Fibroblast of lung (primary cell): ENCODE data around the gene UPF3A. TPM values are rescaled to one million over a fixed set of nuclear protein-coding genes. Genes with fewer than 3 reads are reported as not detected.

Experiments
- DNase-seq, 2 donors: peaks; one replicate each; pipeline versions ENCODE4 v3.0.0 to v3.0.0-alpha.2; 2010; ENCODE audit warnings: low read depth in 2 of 2
- H2AFZ ChIP-seq: 2 replicates; pipeline ENCODE4 v1.5.1; 2012; ENCODE audit warnings: low read length, control low read depth, inconsistent platforms
- H3K27ac ChIP-seq: 2 replicates; pipeline ENCODE4 v1.5.1; 2011; ENCODE audit warnings: low read length, control low read depth; ENCODE audit not compliant: insufficient read depth
- H3K27me3 ChIP-seq: 2 replicates; pipeline ENCODE4 v1.5.1; 2011; ENCODE audit warnings: mild to moderate bottlenecking, low read length; ENCODE audit not compliant: control insufficient read depth, insufficient read depth
- H3K36me3 ChIP-seq: 2 replicates; pipeline ENCODE4 v1.5.1; 2011; ENCODE audit warnings: low read length; ENCODE audit not compliant: control insufficient read depth, insufficient read depth
- H3K4me1 ChIP-seq: 2 replicates; pipeline ENCODE4 v1.5.1; 2011; ENCODE audit warnings: low read length; ENCODE audit not compliant: control insufficient read depth, insufficient read depth; ENCODE audit errors: extremely low read depth
- H3K4me2 ChIP-seq: 2 replicates; pipeline ENCODE4 v1.5.1; 2011; ENCODE audit warnings: low read length, control low read depth; ENCODE audit not compliant: insufficient read depth; ENCODE audit errors: extremely low read depth
- H3K4me3 ChIP-seq, 4 experiments: fragments of 200-600 bp in 1 of 4; sonication (generic) in 1 of 4; replicated peaks in 1 of 4; 2 replicates each; pipeline ENCODE4 v1.5.1; 2011 to 2016; ENCODE audit warnings: low read length in 4 of 4, low read depth in 3 of 4, mild to moderate bottlenecking in 3 of 4, control low read depth in 2 of 4, inconsistent platforms in 1 of 4, mixed read lengths in 1 of 4; ENCODE audit not compliant: insufficient read depth in 1 of 4; ENCODE audit errors: control extremely low read depth in 1 of 4
- H3K79me2 ChIP-seq: 2 replicates; pipeline ENCODE4 v1.5.1; 2012; ENCODE audit warnings: mild to moderate bottlenecking, low read length, inconsistent platforms; ENCODE audit not compliant: control insufficient read depth, insufficient read depth
- H3K9ac ChIP-seq: 2 replicates; pipeline ENCODE4 v1.5.1; 2011; ENCODE audit warnings: mild to moderate bottlenecking, low read length, control low read depth; ENCODE audit not compliant: insufficient read depth
- H3K9me3 ChIP-seq: 2 replicates; pipeline ENCODE4 v1.5.1; 2012; ENCODE audit warnings: low read depth, low read length; ENCODE audit not compliant: control insufficient read depth, insufficient read depth
- H4K20me1 ChIP-seq: 2 replicates; pipeline ENCODE4 v1.5.1; 2011; ENCODE audit warnings: low read length; ENCODE audit not compliant: control insufficient read depth, insufficient read depth; ENCODE audit errors: extremely low read depth
- EZH2 ChIP-seq: IDR thresholded peaks from 2 replicates; pipeline ENCODE4 v1.5.1; 2012; ENCODE audit warnings: low read length, control low read depth, mild to moderate bottlenecking; ENCODE audit errors: missing control alignments
- polyA plus RNA-seq, 2 donors: library from polyadenylated mRNA; depleted of rRNA in 1 of 2; stranded (reverse) in 1 of 2; unstranded in 1 of 2; fragments of >200 nt; gene quantifications; 2 replicates each; pipeline ENCODE4 v1.2.1, GENCODE V29; 2011 to 2012; ENCODE audit warnings: missing spikeins in 1 of 2
- total RNA-seq: library from RNA; depleted of rRNA; stranded (reverse); fragments of >200 nt; gene quantifications from 2 replicates; pipeline ENCODE4 v1.2.1, GENCODE V29; 2014
- TF ChIP-seq, protein P1 (sequence below), 2 donors: IDR thresholded peaks in 1 of 2; conservative IDR thresholded peaks in 1 of 2; 1 replicate in 1 of 2; 2 replicates in 1 of 2; pipeline ENCODE4 v1.5.1; 2011 to 2012; ENCODE audit warnings: low read length in 2 of 2, control low read depth in 1 of 2, inconsistent platforms in 1 of 2, low read depth in 1 of 2, mild to moderate bottlenecking in 1 of 2

Gene UPF3A
- total and polyA plus RNA-seq, 2 donors (not counting 1 experiment from before 2014, with no cell fraction given): 27.6 to 40.5 TPM

DNA sequence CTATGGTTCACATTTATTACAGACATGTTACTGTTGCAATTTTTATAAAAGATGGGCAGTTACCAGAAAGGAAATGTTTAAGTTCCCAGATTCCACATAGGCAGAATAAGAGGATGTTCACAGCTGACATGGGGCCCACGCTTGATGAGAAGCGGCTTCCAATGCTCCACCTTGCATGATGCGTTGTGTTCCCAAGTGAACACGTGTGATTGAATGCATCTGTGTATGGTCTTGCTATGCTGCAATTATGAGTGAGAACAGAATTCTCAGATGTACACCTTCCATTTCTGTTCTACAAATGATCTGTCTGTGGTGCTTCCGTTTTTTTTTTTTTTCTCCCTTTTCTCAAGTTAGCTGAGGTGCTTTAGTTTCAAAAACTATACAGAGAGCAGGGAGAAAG, 15.5 kb downstream of the UPF3A start:
- Histone ChIP-seq H4K20me1 (no peaks in the 10 kb centered on the region), H3K36me3 (peaks cover 14% of the 10 kb centered on the region), H3K4me3 (no peak overlapping the region), H3K9me3 (no peaks in the 10 kb centered on the region), H3K4me1 (no peaks in the 10 kb centered on the region), H3K27ac (no peak overlapping the region), H3K27me3 (no peaks in the 10 kb centered on the region), H3K79me2 (peaks cover 5% of the 10 kb centered on the region), H3K9ac (no peak overlapping the region), H3K4me2 (no peak overlapping the region), H2AFZ (no peak overlapping the region)
- DNase-seq: no peak
- no peak for TF ChIP-seq EZH2
- TF ChIP-seq, protein P1, sequence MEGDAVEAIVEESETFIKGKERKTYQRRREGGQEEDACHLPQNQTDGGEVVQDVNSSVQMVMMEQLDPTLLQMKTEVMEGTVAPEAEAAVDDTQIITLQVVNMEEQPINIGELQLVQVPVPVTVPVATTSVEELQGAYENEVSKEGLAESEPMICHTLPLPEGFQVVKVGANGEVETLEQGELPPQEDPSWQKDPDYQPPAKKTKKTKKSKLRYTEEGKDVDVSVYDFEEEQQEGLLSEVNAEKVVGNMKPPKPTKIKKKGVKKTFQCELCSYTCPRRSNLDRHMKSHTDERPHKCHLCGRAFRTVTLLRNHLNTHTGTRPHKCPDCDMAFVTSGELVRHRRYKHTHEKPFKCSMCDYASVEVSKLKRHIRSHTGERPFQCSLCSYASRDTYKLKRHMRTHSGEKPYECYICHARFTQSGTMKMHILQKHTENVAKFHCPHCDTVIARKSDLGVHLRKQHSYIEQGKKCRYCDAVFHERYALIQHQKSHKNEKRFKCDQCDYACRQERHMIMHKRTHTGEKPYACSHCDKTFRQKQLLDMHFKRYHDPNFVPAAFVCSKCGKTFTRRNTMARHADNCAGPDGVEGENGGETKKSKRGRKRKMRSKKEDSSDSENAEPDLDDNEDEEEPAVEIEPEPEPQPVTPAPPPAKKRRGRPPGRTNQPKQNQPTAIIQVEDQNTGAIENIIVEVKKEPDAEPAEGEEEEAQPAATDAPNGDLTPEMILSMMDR (conservative IDR thresholded peaks at IDR 0.05 in 1 of 2, IDR thresholded peaks at IDR 0.05 in 1 of 2; ENCODE audit: low read depth in 1 of 2, low read length in 2 of 2): no peak

DNA sequence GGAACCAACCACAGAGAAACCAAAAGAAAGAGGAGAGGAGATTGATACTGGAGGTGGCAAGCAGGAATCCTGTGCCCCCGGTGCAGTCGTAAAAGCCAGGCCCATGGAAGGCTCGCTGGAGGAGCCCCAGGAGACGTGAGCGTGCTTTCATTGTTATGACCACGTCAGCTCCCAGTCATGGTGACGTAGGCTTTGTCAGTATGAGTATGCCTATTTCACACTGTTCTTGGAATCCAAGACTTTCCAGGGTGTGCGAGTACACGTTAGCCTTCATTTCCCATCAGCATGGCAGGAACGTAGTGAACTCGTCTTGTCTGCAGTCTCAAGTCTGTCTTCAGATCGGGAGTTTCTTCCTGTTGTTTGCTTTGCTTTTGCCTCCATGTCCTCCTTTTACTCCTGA, 17.5 kb downstream of the UPF3A start:
- Histone ChIP-seq H3K79me2 (peaks cover 2% of the 10 kb centered on the region), H4K20me1 (no peaks in the 10 kb centered on the region), H3K36me3 (peaks cover 11% of the 10 kb centered on the region), H2AFZ (no peak overlapping the region), H3K27ac (no peak overlapping the region), H3K4me3 (no peak overlapping the region), H3K4me1 (no peaks in the 10 kb centered on the region), H3K9ac (no peak overlapping the region), H3K27me3 (no peaks in the 10 kb centered on the region), H3K9me3 (no peaks in the 10 kb centered on the region), H3K4me2 (no peak overlapping the region)
- TF ChIP-seq, protein P1 (conservative IDR thresholded peaks at IDR 0.05 in 1 of 2, IDR thresholded peaks at IDR 0.05 in 1 of 2; ENCODE audit: low read depth in 1 of 2, low read length in 2 of 2): no peak
- TF ChIP-seq EZH2: no peak
- DNase-seq: peak in 1 of 2 donors; percentile 55

DNA sequence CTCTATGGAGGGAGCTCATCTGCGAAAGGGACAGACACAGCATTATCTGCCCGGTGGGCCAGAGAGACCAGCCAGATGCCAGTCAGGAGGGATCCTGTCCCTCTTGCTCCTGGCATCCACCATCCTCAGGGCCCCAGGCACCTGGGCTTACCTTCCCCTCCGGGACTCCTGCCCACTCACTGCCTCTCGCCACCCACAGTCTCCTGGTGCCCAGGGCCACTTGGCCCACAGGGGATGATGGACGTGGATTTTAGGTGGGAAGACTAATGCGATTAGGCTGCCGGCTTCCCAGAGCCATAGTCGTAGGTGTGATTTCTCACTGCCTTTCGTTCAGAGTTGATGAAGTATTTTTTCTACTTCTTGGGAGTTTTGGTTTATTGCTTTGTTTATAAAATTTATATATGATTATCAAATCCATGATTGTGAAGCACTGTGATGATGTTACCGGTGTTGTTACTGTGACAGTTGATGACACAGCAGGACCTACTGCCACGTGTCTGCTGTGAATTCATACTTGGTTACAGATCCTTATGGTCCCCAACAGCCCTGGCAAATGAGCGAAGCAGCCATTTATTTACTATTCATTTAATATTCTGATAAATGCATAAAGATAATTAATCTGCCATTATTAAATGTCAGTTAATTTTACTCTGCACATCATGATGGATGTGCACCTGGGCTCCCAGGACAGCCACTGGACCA, 18.4 kb downstream of the UPF3A start:
- Histone ChIP-seq H3K9me3 (no peaks in the 10 kb centered on the region), H2AFZ (no peak overlapping the region), H3K79me2 (peaks cover 2% of the 10 kb centered on the region), H3K27me3 (no peaks in the 10 kb centered on the region), H3K4me2 (no peak overlapping the region), H3K4me1 (no peaks in the 10 kb centered on the region), H3K36me3 (peaks cover 12% of the 10 kb centered on the region), H4K20me1 (no peaks in the 10 kb centered on the region), H3K27ac (no peak overlapping the region), H3K4me3 (no peak overlapping the region), H3K9ac (no peak overlapping the region)
- TF ChIP-seq, protein P1 (conservative IDR thresholded peaks at IDR 0.05 in 1 of 2, IDR thresholded peaks at IDR 0.05 in 1 of 2; ENCODE audit: low read depth in 1 of 2, low read length in 2 of 2): no peak
- TF ChIP-seq EZH2: no peak
- DNase-seq: no peak
